ENCODE data around the gene COBLL1. TPM values are rescaled to one million over a fixed set of nuclear protein-coding genes. Genes with fewer than 3 reads are reported as not detected.

The COBLL1 gene
- total RNA-seq, 6 experiments from 2014 or later = 28.1 to 49.7 (median 29.9) TPM

DNA sequence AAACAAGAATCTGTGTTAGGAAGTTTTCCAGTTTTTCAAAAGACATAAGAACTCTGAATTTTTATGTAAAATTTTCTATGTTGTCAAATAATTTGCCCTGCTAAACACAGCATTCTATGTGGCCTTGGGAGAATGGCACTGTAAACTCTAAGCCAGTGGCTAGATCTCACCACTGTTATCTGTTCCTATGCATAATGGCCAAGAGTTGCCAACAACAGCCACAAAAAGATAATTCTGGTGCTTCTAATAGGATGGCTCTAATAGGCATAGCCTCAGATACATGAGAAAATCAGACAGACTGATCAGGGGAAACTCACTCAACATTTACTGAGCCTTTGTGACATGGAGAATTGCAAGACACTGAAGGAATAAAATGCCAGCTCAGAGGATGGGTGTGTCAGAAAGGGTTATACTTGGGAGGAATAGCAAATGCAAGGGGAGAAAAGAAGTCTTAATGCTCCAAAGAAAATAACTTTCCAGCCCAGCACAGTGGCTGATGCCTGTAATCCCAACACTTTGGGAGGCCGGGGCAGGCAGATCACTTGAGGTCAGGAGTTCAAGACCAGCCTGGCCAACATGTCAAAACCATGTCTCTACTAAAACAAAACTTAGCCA is 63.7 kb downstream of the COBLL1 start:
- no peak overlapping the region for H3K27ac Mint-ChIP-seq

DNA sequence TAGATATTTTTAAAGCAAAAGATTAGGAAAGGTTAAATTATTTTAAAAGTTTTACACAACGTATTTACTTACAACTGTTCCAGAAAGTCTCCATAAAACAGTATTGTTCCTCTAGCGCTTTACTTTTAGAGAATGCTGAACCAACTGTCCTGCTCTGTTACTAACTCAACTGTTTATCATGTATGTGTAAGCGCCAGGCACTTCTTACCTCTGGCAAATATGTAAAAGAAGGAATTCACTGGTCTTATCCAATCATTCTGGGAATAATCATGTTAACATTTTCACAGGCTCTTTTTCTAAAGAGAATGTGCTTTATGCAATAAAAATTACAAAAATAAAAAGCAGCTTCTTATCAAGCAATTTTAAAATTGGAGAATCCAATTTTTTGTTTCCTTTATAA is 68.0 kb downstream of the COBLL1 start:
- no peaks in the 10 kb centered on the region; the same call in 1 of the 2 replicates for H3K27me3 Mint-ChIP-seq (ENCODE audit: insufficient read depth)
- peaks cover 3% of the 10 kb centered on the region; the same call in 1 of the 2 replicates for H3K36me3 Mint-ChIP-seq (ENCODE audit: low read depth)
- TF ChIP-seq, protein P1, sequence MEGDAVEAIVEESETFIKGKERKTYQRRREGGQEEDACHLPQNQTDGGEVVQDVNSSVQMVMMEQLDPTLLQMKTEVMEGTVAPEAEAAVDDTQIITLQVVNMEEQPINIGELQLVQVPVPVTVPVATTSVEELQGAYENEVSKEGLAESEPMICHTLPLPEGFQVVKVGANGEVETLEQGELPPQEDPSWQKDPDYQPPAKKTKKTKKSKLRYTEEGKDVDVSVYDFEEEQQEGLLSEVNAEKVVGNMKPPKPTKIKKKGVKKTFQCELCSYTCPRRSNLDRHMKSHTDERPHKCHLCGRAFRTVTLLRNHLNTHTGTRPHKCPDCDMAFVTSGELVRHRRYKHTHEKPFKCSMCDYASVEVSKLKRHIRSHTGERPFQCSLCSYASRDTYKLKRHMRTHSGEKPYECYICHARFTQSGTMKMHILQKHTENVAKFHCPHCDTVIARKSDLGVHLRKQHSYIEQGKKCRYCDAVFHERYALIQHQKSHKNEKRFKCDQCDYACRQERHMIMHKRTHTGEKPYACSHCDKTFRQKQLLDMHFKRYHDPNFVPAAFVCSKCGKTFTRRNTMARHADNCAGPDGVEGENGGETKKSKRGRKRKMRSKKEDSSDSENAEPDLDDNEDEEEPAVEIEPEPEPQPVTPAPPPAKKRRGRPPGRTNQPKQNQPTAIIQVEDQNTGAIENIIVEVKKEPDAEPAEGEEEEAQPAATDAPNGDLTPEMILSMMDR (IDR thresholded peaks at IDR 0.05) = no peak

More for the DNA sequence above, 63.7 kb downstream of the COBLL1 start:
- Mint-ChIP-seq H3K36me3 (ENCODE audit: low read depth) (peaks cover 5% of the 10 kb centered on the region; the same call in 1 of the 2 replicates), H3K4me1 (ENCODE audit: low read depth) (peaks cover 33% of the 10 kb centered on the region), H3K4me3 (no peak overlapping the region), H3K27me3 (ENCODE audit: insufficient read depth) (peaks cover 2% of the 10 kb centered on the region), H3K9me3 (no peaks in the 10 kb centered on the region)
- DNase-seq = no peak
- TF ChIP-seq, protein P1 (IDR thresholded peaks at IDR 0.05) = no peak

DNA sequence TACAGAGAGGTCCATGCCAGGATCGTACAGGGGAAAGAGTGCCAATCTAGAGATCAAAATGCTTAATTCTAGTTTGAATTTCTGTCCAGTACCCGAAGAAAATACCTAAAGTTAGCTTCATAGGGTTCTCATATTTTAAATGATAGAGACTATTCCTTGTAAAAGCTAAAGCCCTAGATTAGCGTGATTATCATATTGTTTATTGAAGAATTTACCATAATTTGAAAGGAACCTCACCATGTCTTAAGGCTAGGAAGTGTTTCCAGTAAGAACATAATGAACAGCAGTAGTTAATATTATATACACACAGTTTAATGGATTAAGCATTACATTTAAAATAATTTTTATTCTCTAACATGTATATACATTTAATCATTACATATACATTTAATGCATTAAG is 68.5 kb downstream of the COBLL1 start:
- no peaks in the 10 kb centered on the region; the same call in 1 of the 2 replicates for H3K27me3 Mint-ChIP-seq (ENCODE audit: insufficient read depth)
- TF ChIP-seq, protein P1 (IDR thresholded peaks at IDR 0.05) = no peak
- peaks cover 21% of the 10 kb centered on the region for H3K4me1 Mint-ChIP-seq (ENCODE audit: low read depth)
- H3K27ac Mint-ChIP-seq = no peak overlapping the region
- H3K4me3 Mint-ChIP-seq = no peak overlapping the region
- H3K36me3 Mint-ChIP-seq (ENCODE audit: low read depth) = no peaks in the 10 kb centered on the region
- H3K9me3 Mint-ChIP-seq = no peaks in the 10 kb centered on the region
- DNase-seq = no peak

More for the DNA sequence above, 68.0 kb downstream of the COBLL1 start:
- Mint-ChIP-seq H3K9me3 (no peaks in the 10 kb centered on the region), H3K4me1 (ENCODE audit: low read depth) (peaks cover 27% of the 10 kb centered on the region), H3K27ac (no peak overlapping the region), H3K4me3 (no peak overlapping the region)
- no peak for DNase-seq

DNA sequence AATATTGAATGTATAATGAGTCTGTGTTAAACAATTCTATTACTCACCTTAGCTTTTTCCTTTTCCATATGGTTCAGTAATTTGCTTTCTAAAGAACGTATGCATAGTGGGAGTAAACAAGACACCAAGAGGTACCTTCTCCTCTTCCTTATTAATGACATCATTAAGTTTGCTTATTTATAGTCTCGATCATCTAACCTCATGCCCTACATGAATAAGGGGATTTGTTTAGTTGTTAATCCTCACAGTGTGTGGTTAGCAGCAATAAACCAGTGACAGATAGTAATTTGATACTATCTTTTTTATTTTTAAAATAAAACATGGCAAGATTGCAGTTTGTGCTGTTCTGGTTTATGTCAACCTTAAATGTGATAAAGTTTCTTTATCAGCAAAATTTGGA is 69.7 kb downstream of the COBLL1 start:
- no peaks in the 10 kb centered on the region for H3K9me3 Mint-ChIP-seq

DNA sequence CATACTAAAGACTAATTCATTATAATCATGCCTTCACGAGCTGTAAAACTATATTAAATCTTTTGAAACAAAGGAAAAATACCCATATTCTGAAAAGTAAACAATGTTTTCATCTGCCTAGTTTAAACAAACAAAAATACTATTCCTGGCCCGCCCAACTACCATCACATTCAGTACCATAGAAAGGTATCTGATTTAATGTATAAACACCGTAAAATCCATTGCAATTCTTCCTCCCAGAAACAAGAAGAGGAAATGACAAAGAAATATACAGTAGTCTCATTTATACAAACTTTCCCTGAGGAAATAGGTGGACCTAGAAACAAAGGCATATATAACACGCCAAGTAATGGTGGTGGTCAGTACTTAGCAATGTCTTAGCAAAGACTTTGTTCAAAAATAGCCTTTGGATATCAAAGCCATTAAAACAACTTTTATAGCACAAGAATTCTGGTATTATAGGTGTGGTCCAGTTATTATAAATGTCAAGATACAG is 71.2 kb downstream of the COBLL1 start:
- Mint-ChIP-seq H3K36me3 (ENCODE audit: low read depth) (no peaks in the 10 kb centered on the region), H3K9me3 (no peaks in the 10 kb centered on the region), H3K4me1 (ENCODE audit: low read depth) (peaks cover 18% of the 10 kb centered on the region; the same call in 1 of the 2 replicates), H3K4me3 (no peak overlapping the region), H3K27me3 (ENCODE audit: insufficient read depth) (no peaks in the 10 kb centered on the region), H3K27ac (no peak overlapping the region)
- no peak for DNase-seq
- TF ChIP-seq, protein P1 (IDR thresholded peaks at IDR 0.05) = no peak

More for the DNA sequence above, 69.7 kb downstream of the COBLL1 start:
- TF ChIP-seq, protein P1 (IDR thresholded peaks at IDR 0.05) = no peak
- no peak for DNase-seq
- H3K4me3 Mint-ChIP-seq = no peak overlapping the region
- H3K27me3 Mint-ChIP-seq (ENCODE audit: insufficient read depth) = no peaks in the 10 kb centered on the region
- no peaks in the 10 kb centered on the region for H3K36me3 Mint-ChIP-seq (ENCODE audit: low read depth)
- peaks cover 18% of the 10 kb centered on the region; the same call in 1 of the 2 replicates for H3K4me1 Mint-ChIP-seq (ENCODE audit: low read depth)
- H3K27ac Mint-ChIP-seq = no peak overlapping the region
